Sigmoid colon (tissue), 4 donors: Measurements from ENCODE around the gene NUDT14.

Experiments
- CTCF ChIP-seq, 4 experiments: fragments of 450-650 bp in 3 of 4; fragments of 200-600 bp in 1 of 4; IDR thresholded peaks; one replicate each; pipeline ENCODE4 v1.5.1; 2016 to 2019; ENCODE audit warnings: antibody characterized with exemption in 4 of 4, mild to moderate bottlenecking in 3 of 4, moderate library complexity in 2 of 4
- EP300 ChIP-seq, 4 donors: sonication (generic); formaldehyde crosslinking; IDR thresholded peaks; one replicate each; pipeline ENCODE4 v1.6.1; 2017; ENCODE audit warnings: antibody characterized with exemption in 4 of 4
- POLR2A ChIP-seq, 2 donors: fragments of 450-650 bp; IDR thresholded peaks; one replicate each; pipeline ENCODE4 v1.6.1; 2016; ENCODE audit warnings: antibody characterized with exemption in 2 of 2, mild to moderate bottlenecking in 2 of 2, moderate library complexity in 2 of 2

GRCh38 chr14:105177082-105177481 lies 4.0 kb downstream of the NUDT14 start:
- TF ChIP-seq CTCF (IDR thresholded peaks at IDR 0.05) (no peak), POLR2A (IDR thresholded peaks at IDR 0.05) (no peak), EP300 (IDR thresholded peaks at IDR 0.05) (no peak)
